Measurements from ENCODE around the gene EFCAB3.
A peak's percentile ranks its signal among the peaks of the same experiment; 100 is the strongest.
"Not testable (repeated sequence)": the region's sequence is repeated elsewhere in the genome, so short reads cannot be mapped to it uniquely, and the experiment has no call there.

The EFCAB3 gene

GRCh38 chr17:62380253-62380652 lies at the start of gene EFCAB3:
EFCAB3 (plus strand) TSS chr17:62380553; CDS start chr17:62382980, 2,427 bp downstream.
- no peak for DNase-seq

- DNase-seq, result no peak
Measured at GRCh38 chr17:62336527-62336926, 43.8 kb upstream of the EFCAB3 start.

- DNase-seq, result no peak
Measured at GRCh38 chr17:62343764-62344270, 36.5 kb upstream of the EFCAB3 start.

GRCh38 chr17:62351176-62351575 lies 29.2 kb upstream of the EFCAB3 start:
- no peak for DNase-seq

GRCh38 chr17:62366191-62366590 lies 14.2 kb upstream of the EFCAB3 start:
- no peak for DNase-seq

- DNase-seq, result no peak
Measured at GRCh38 chr17:62381561-62381960, 1.2 kb downstream of the EFCAB3 start.

GRCh38 chr17:62388856-62389255 lies 8.5 kb downstream of the EFCAB3 start:
- DNase-seq, result no peak

- no peak for DNase-seq
Measured at GRCh38 chr17:62392908-62393307, 12.6 kb downstream of the EFCAB3 start.

GRCh38 chr17:62398891-62399290 lies 18.5 kb downstream of the EFCAB3 start:
- no peak for DNase-seq

GRCh38 chr17:62405451-62405850 lies 25.1 kb downstream of the EFCAB3 start:
- no peak for DNase-seq

GRCh38 chr17:62413090-62413489 lies 32.7 kb downstream of the EFCAB3 start:
- DNase-seq, result not testable (repeated sequence)

GRCh38 chr17:62423647-62424461 lies 43.5 kb downstream of the EFCAB3 start, which contains the start of gene METTL2A:
METTL2A (plus strand) TSS chr17:62423897; CDS start chr17:62423903, 6 bp downstream.
- peak; percentile 84 for DNase-seq

GRCh38 chr17:62426214-62426613 lies 45.9 kb downstream of the EFCAB3 start:
- not testable (repeated sequence) for DNase-seq

GRCh38 chr17:62435251-62435650 lies 54.9 kb downstream of the EFCAB3 start:
- DNase-seq, result not testable (repeated sequence)

- DNase-seq, result not testable (repeated sequence)
Measured at GRCh38 chr17:62441181-62441580, 60.8 kb downstream of the EFCAB3 start.

GRCh38 chr17:62444063-62444462 lies 63.7 kb downstream of the EFCAB3 start:
- no peak for DNase-seq

GRCh38 chr17:62445791-62446190 lies 65.4 kb downstream of the EFCAB3 start:
- DNase-seq, result not testable (repeated sequence)

- not testable (repeated sequence) for DNase-seq
Measured at GRCh38 chr17:62452195-62452594, 71.8 kb downstream of the EFCAB3 start.

- not testable (repeated sequence) for DNase-seq
Measured at GRCh38 chr17:62453041-62453440, 72.7 kb downstream of the EFCAB3 start.

- DNase-seq, result peak; percentile 32
Measured at GRCh38 chr17:62453656-62454055, 73.3 kb downstream of the EFCAB3 start.

GRCh38 chr17:62454111-62454510 lies 73.8 kb downstream of the EFCAB3 start:
- DNase-seq, result not testable (repeated sequence)

- no peak for DNase-seq
Measured at GRCh38 chr17:62456016-62456415, 75.7 kb downstream of the EFCAB3 start.

GRCh38 chr17:62458483-62458882 lies 78.1 kb downstream of the EFCAB3 start:
- DNase-seq, result not testable (repeated sequence)

GRCh38 chr17:62464422-62464821 lies 84.1 kb downstream of the EFCAB3 start:
- not testable (repeated sequence) for DNase-seq
